H1 (cell line): ENCODE measurements around the gene ITPR1. TPM values are rescaled to one million over a fixed set of nuclear protein-coding genes. Genes with fewer than 3 reads are reported as not detected.

Source experiments
- CTCF ChIA-PET: fragments of 300-600 bp; sonication (Branson Sonifier 250); formaldehyde crosslinking; loops from one replicate; lab custom pipeline; 2021; ENCODE audit not compliant: partially characterized antibody; lab: Charles Lee
- POLR2A ChIA-PET: fragments of 300-600 bp; sonication (Branson Sonifier 250); formaldehyde crosslinking; loops from one replicate; lab custom pipeline; 2021; ENCODE audit warnings: inconsistent platforms; ENCODE audit not compliant: partially characterized antibody; lab: Charles Lee
- DNase-seq, 2 experiments: peaks; one replicate each; pipeline versions ENCODE4 v3.0.0 to v3.0.0-alpha.2; 2010 to 2022; ENCODE audit warnings: low spot score in 2 of 2, low read depth in 1 of 2, mixed read lengths in 1 of 2
- FAIRE-seq: peaks from 2 replicates; lab custom pipeline; 2011; peaks lifted over from hg19 to GRCh38; lab: Jason Lieb, UNC
- H2AFZ ChIP-seq: 2 replicates; pipeline ENCODE4 v1.8.1; 2012; ENCODE audit warnings: low read length, inconsistent platforms
- H2AK5ac ChIP-seq: 2 replicates; pipeline ENCODE4 v1.6.1; 2013; ENCODE audit warnings: low read depth, low read length
- H2BK120ac ChIP-seq: replicated peaks from 2 replicates; pipeline ENCODE3; 2013; ENCODE audit warnings: low read depth, low read length, inconsistent platforms
- H2BK12ac ChIP-seq: 2 replicates; pipeline ENCODE4 v1.6.1; 2013; ENCODE audit warnings: low read depth, low read length
- H2BK15ac ChIP-seq: 2 replicates; pipeline ENCODE4 v1.6.1; 2013; ENCODE audit warnings: low read length
- H2BK20ac ChIP-seq: 2 replicates; pipeline ENCODE4 v1.6.1; 2013; ENCODE audit warnings: low read length
- H2BK5ac ChIP-seq: 2 replicates; pipeline ENCODE4 v1.6.1; 2013; ENCODE audit warnings: low read depth, low read length
- H3K14ac ChIP-seq: 2 replicates; pipeline ENCODE4 v1.6.1; 2013; ENCODE audit warnings: inconsistent platforms; ENCODE audit not compliant: insufficient read length
- H3K18ac ChIP-seq: 2 replicates; pipeline ENCODE4 v1.6.1; 2013; ENCODE audit warnings: low read length; ENCODE audit errors: extremely low read depth
- H3K23ac ChIP-seq: 2 replicates; pipeline ENCODE4 v1.6.1; 2013; ENCODE audit warnings: inconsistent platforms; ENCODE audit not compliant: insufficient read length
- H3K23me2 ChIP-seq: 2 replicates; pipeline ENCODE4 v1.6.1; 2013; ENCODE audit warnings: low read depth, low read length
- H3K27ac ChIP-seq: 2 replicates; pipeline ENCODE4 v1.6.1; 2011; ENCODE audit warnings: low read depth, low read length, inconsistent platforms
- H3K27me3 ChIP-seq, 4 experiments: replicated peaks in 1 of 4; 1 replicate in 1 of 4; 2 replicates in 3 of 4; pipeline versions ENCODE4 v1.6.1 to v1.8.1; 2011 to 2013; ENCODE audit warnings: low read length in 3 of 4, mild to moderate bottlenecking in 3 of 4, inconsistent platforms in 2 of 4, mixed read lengths in 2 of 4, moderate library complexity in 1 of 4; ENCODE audit not compliant: control insufficient read depth in 3 of 4, insufficient read depth in 3 of 4; ENCODE audit errors: extremely low read depth in 1 of 4
- H3K36me3 ChIP-seq, 4 experiments: 2 replicates each; pipeline versions ENCODE4 v1.6.1 to v1.8.1; 2011 to 2013; ENCODE audit warnings: mild to moderate bottlenecking in 4 of 4, low read length in 3 of 4, moderate library complexity in 2 of 4, control low read depth in 1 of 4, inconsistent platforms in 1 of 4; ENCODE audit not compliant: insufficient read depth in 4 of 4, control insufficient read depth in 2 of 4
- H3K4ac ChIP-seq: replicated peaks from 2 replicates; pipeline ENCODE3; 2013; ENCODE audit warnings: low read length, low read depth, mixed read lengths, inconsistent platforms; ENCODE audit not compliant: insufficient read length
- H3K4me1 ChIP-seq, 4 experiments: replicated peaks in 1 of 4; 1 replicate in 1 of 4; 2 replicates in 3 of 4; pipeline versions ENCODE4 v1.6.1 to v1.8.1; 2011 to 2013; ENCODE audit warnings: low read length in 3 of 4, inconsistent platforms in 2 of 4, mixed read lengths in 1 of 4; ENCODE audit not compliant: insufficient read depth in 4 of 4, control insufficient read depth in 3 of 4
- H3K4me2 ChIP-seq, 2 experiments: 2 replicates each; pipeline versions ENCODE4 v1.6.1 to v1.8.1; 2011 to 2013; ENCODE audit warnings: low read depth in 2 of 2, low read length in 2 of 2, control low read depth in 1 of 2, inconsistent platforms in 1 of 2, mild to moderate bottlenecking in 1 of 2; ENCODE audit not compliant: insufficient read depth in 1 of 2
- H3K4me3 ChIP-seq, 4 experiments: fragments of 200-600, 300-600 bp in 1 of 4; sonication (generic), shearing (Covaris generic), sonication (Bioruptor Twin) in 1 of 4; 2 replicates each; pipeline versions ENCODE4 v1.5.1 to v1.8.1; 2011 to 2016; ENCODE audit warnings: low read length in 4 of 4, low read depth in 3 of 4, control low read depth in 2 of 4, inconsistent platforms in 2 of 4, mild to moderate bottlenecking in 2 of 4, mixed read lengths in 1 of 4, moderate library complexity in 1 of 4; ENCODE audit not compliant: insufficient read depth in 2 of 4; ENCODE audit errors: extremely low read depth in 1 of 4
- H3K56ac ChIP-seq: replicated peaks from 2 replicates; pipeline ENCODE3; 2013; ENCODE audit warnings: low read depth, mild to moderate bottlenecking, mixed read lengths, low read length, inconsistent platforms; ENCODE audit not compliant: insufficient read length
- H3K79me1 ChIP-seq: 2 replicates; pipeline ENCODE4 v1.6.1; 2013; ENCODE audit warnings: low read depth, low read length, control low read depth
- H3K79me2 ChIP-seq, 2 experiments: 2 replicates each; pipeline versions ENCODE4 v1.6.1 to v1.8.1; 2012 to 2013; ENCODE audit warnings: low read length in 2 of 2, mild to moderate bottlenecking in 2 of 2, inconsistent platforms in 1 of 2; ENCODE audit not compliant: insufficient read depth in 2 of 2, control insufficient read depth in 1 of 2
- H3K9ac ChIP-seq, 4 experiments: replicated peaks in 1 of 4; 1 replicate in 1 of 4; 2 replicates in 3 of 4; pipeline versions ENCODE4 v1.6.1 to v1.8.1; 2011 to 2013; ENCODE audit warnings: low read depth in 3 of 4, low read length in 3 of 4, control low read depth in 2 of 4, mild to moderate bottlenecking in 2 of 4, moderate library complexity in 2 of 4, inconsistent platforms in 1 of 4; ENCODE audit errors: extremely low read depth in 1 of 4
- H3K9me3 ChIP-seq, 2 experiments: 2 replicates each; pipeline versions ENCODE4 v1.6.1 to v1.8.1; 2012 to 2013; ENCODE audit warnings: mild to moderate bottlenecking in 2 of 2, moderate library complexity in 2 of 2, control low read depth in 1 of 2, inconsistent platforms in 1 of 2, low read depth in 1 of 2, low read length in 1 of 2, mixed read lengths in 1 of 2; ENCODE audit not compliant: insufficient read depth in 2 of 2
- H4K20me1 ChIP-seq, 2 experiments: replicated peaks in 1 of 2; 2 replicates each; pipeline versions ENCODE3 to v1.8.1; 2011 to 2013; ENCODE audit warnings: inconsistent platforms in 2 of 2, low read length in 2 of 2, mild to moderate bottlenecking in 1 of 2; ENCODE audit not compliant: insufficient read depth in 2 of 2, control insufficient read depth in 1 of 2
- H4K5ac ChIP-seq: 2 replicates; pipeline ENCODE4 v1.6.1; 2013; ENCODE audit warnings: low read length, low read depth, mixed read lengths, inconsistent platforms; ENCODE audit not compliant: insufficient read length
- H4K8ac ChIP-seq: 2 replicates; pipeline ENCODE4 v1.8.0; 2013; ENCODE audit warnings: mild to moderate bottlenecking, moderate library complexity, low read length, inconsistent platforms; ENCODE audit not compliant: insufficient read depth; ENCODE audit errors: extremely low read depth
- H4K91ac ChIP-seq: replicated peaks from 2 replicates; pipeline ENCODE3; 2013; ENCODE audit warnings: low read length, mixed read lengths, inconsistent platforms; ENCODE audit not compliant: insufficient read length
- CBX5 ChIP-seq: fragments of 300-800, 300-1000 bp; sonication (generic); IDR thresholded peaks from 2 replicates; pipeline ENCODE4 v1.7.1; 2016; ENCODE audit warnings: antibody characterized with exemption, low read length, low read depth
- CTBP2 ChIP-seq: IDR thresholded peaks from 2 replicates; pipeline ENCODE4 v1.7.0; 2011; ENCODE audit warnings: borderline replicate concordance, mild to moderate bottlenecking, moderate library complexity, mixed read lengths, low read length; ENCODE audit not compliant: insufficient read depth, insufficient read length
- JUND ChIP-seq: IDR thresholded peaks from 2 replicates; pipeline ENCODE4 v1.6.1; 2011; ENCODE audit warnings: mild to moderate bottlenecking, improper control_type of control experiment, low read length
- NANOG ChIP-seq: IDR thresholded peaks from 2 replicates; pipeline ENCODE4 v1.6.1; 2011; ENCODE audit warnings: low read length, low read depth, mild to moderate bottlenecking, inconsistent platforms; ENCODE audit not compliant: insufficient read depth, poor library complexity, severe bottlenecking
- SIRT6 ChIP-seq: IDR thresholded peaks from one replicate; pipeline ENCODE4 v1.7.1; 2012; ENCODE audit warnings: low read length, inconsistent platforms
- SUZ12 ChIP-seq: fragments of 200-600 bp; sonication (generic); IDR thresholded peaks from 2 replicates; pipeline ENCODE4 v1.6.1; 2012; ENCODE audit warnings: mild to moderate bottlenecking, inconsistent platforms, low read length, moderate library complexity, mixed read lengths
- ZNF274 ChIP-seq: IDR thresholded peaks from 2 replicates; pipeline ENCODE4 v1.7.0; 2012; ENCODE audit warnings: low read length, borderline replicate concordance; ENCODE audit errors: extremely low read depth
- WGBS, 2 experiments: shearing (Covaris generic) in 1 of 2; methylation state at CpG; one replicate each; pipeline versions ENCODE4 v1.1.6 to v1.1.7; 2013 to 2015; ENCODE audit warnings: low lambda C conversion rate in 2 of 2, mixed read lengths in 2 of 2, inconsistent platforms in 1 of 2, low coverage in 1 of 2, missing lambda C conversion rate in 1 of 2; ENCODE audit not compliant: insufficient replicate concordance in 2 of 2, insufficient coverage in 1 of 2, insufficient read length in 1 of 2; ENCODE audit errors: extremely low coverage in 1 of 2, missing lambda C conversion rate in 1 of 2; 5-methylcytosine and 5-hydroxymethylcytosine counted together
- polyA plus RNA-seq, 7 experiments: library from polyadenylated mRNA; depleted of rRNA in 3 of 7; stranded (reverse) in 5 of 7; unstranded in 2 of 7; fragments of >200 nt in 5 of 7; fragments of 200-250 nt in 2 of 7; gene quantifications; 1 replicate in 5 of 7; 2 replicates in 1 of 7; 4 replicates in 1 of 7; pipeline versions ENCODE4 v1.2.1 to v1.2.3, GENCODE V29; 2011 to 2013; ENCODE audit warnings: missing spikeins in 2 of 7, mixed read lengths in 2 of 7
- total RNA-seq: library from RNA; stranded (reverse); fragmentation: NEBNext Ultra II Directional; extraction: Animal tissue kit (Norgen Biotek cat#: 25700); gene quantifications from 2 replicates; pipeline ENCODE4 v1.2.1, GENCODE V29; 2021

ITPR1 gene
- total and polyA plus RNA-seq, 2 of the 8 experiments (the other 6 are each of a cell fraction or from before 2014, with no cell fraction given) = 2.5 to 16.3 TPM

DNA sequence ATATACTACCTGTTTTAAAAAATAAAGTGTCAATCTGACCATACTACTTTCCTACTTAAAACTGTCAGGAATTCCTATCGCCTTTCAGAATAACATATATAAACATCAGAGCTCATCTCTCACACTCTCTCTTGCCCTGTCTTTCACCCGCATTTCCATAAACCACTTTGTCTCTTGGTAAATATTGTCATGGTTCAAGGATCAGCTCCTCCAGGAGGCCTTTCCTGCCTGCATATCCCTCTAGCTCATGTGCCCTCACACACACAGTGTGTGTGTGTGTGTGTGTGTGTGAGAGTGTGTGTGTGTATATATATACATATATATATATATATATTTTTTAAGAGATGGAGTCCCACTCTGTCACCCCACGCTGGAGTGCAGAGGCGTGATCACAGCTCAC lies 32.8 kb upstream of the ITPR1 start:
- CTCF ChIA-PET = interaction anchor here (1.0 to 1.4 kb wide), 2 partner anchors 12 to 54 kb away, joined by 3 to 5 read pairs; no protein-coding TSS in a partner anchor
- H4K8ac ChIP-seq = no peak overlapping the region
- 93% methylated on average over 4 of the region's 4 CpGs; no CpG with 5 or more reads in 1 of the 2 experiments for WGBS, 2 experiments
- TF ChIP-seq ZNF274 = no peak
- no peak for TF ChIP-seq SIRT6
- TF ChIP-seq JUND = no peak
- TF ChIP-seq NANOG = no peak
- no peak for TF ChIP-seq SUZ12
- TF ChIP-seq CTBP2 = no peak
- no peak for TF ChIP-seq CBX5

More for the DNA sequence above, 32.8 kb upstream of the ITPR1 start:
- H2BK120ac ChIP-seq = no peak overlapping the region
- DNase-seq (no peak), FAIRE-seq (no peak)
- H2BK5ac ChIP-seq = no peak overlapping the region
- no peak overlapping the region for H4K5ac ChIP-seq
- H2BK12ac ChIP-seq = no peak overlapping the region
- H2AFZ ChIP-seq = no peak overlapping the region
- no peak overlapping the region for H3K9ac ChIP-seq
- H3K79me2 ChIP-seq = no peaks in the 10 kb centered on the region
- H2BK20ac ChIP-seq = no peak overlapping the region
- H2BK15ac ChIP-seq = no peak overlapping the region
- H4K91ac ChIP-seq = no peak overlapping the region
- no peak overlapping the region for H3K23ac ChIP-seq
- H2AK5ac ChIP-seq = no peak overlapping the region
- H3K36me3 ChIP-seq = no peaks in the 10 kb centered on the region
- H3K18ac ChIP-seq = no peak overlapping the region
- H3K4me2 ChIP-seq = no peak overlapping the region
- no peak overlapping the region for H3K4ac ChIP-seq
- no peak overlapping the region for H3K56ac ChIP-seq
- H3K14ac ChIP-seq = no peak overlapping the region
- H3K4me1 ChIP-seq = no peaks in the 10 kb centered on the region
- no peaks in the 10 kb centered on the region for H3K27me3 ChIP-seq
- no peak overlapping the region for H3K27ac ChIP-seq
- no peaks in the 10 kb centered on the region for H3K23me2 ChIP-seq
- H3K4me3 ChIP-seq = no peak overlapping the region
- H3K79me1 ChIP-seq = no peaks in the 10 kb centered on the region
- H3K9me3 ChIP-seq = no peaks in the 10 kb centered on the region
- no peaks in the 10 kb centered on the region for H4K20me1 ChIP-seq
- POLR2A ChIA-PET = interaction anchor here (0.8 to 1.2 kb wide), 2 partner anchors 9 to 136 kb away, joined by 3 to 4 read pairs; no protein-coding TSS in a partner anchor
